ENCODE measurements around the gene SLC22A16.

DNA sequence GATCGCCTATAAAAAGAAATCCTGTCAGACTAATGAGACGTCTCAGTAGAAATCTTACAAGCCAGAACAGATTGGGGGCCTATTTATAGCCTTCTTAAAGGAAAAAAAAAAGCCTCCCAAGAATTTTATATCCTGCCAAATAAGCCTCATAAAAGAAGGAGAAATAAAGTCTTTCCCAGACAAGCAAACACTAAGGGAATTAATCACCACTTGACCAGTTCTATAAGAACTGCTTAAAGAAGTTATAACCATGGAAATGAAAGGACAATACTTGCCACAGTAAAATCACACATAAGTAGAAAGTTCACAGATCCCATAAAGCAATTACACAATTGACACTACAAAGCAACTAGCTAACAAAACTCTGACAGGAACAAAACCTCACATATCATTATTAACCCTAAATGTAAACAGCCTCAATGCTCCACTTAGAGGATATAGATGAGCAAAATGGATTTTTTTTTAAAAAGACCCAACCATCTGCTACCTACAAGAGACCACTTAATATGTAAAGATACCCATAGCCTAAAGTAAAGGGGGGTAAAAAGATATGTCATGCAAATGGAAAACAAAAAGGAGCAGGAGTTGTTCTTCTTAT is 13.4 kb downstream of the SLC22A16 start:
- TF ChIP-seq, protein P1, sequence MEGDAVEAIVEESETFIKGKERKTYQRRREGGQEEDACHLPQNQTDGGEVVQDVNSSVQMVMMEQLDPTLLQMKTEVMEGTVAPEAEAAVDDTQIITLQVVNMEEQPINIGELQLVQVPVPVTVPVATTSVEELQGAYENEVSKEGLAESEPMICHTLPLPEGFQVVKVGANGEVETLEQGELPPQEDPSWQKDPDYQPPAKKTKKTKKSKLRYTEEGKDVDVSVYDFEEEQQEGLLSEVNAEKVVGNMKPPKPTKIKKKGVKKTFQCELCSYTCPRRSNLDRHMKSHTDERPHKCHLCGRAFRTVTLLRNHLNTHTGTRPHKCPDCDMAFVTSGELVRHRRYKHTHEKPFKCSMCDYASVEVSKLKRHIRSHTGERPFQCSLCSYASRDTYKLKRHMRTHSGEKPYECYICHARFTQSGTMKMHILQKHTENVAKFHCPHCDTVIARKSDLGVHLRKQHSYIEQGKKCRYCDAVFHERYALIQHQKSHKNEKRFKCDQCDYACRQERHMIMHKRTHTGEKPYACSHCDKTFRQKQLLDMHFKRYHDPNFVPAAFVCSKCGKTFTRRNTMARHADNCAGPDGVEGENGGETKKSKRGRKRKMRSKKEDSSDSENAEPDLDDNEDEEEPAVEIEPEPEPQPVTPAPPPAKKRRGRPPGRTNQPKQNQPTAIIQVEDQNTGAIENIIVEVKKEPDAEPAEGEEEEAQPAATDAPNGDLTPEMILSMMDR (IDR thresholded peaks at IDR 0.05; ENCODE audit: poor library complexity), result no peak
- TF ChIP-seq EZH2 (IDR thresholded peaks at IDR 0.05; ENCODE audit: borderline replicate concordance), result no peak
